ENCODE measurements around the gene TRIM15.

The TRIM15 gene

GRCh38 chr6:30147096-30147495 lies 16.2 kb upstream of the TRIM15 start:
- Histone ChIP-seq H3K9ac (ENCODE audit: low read length) (no peak overlapping the region), H3K4me3 (ENCODE audit: low read depth, low read length) (no peak overlapping the region), H3K27ac (ENCODE audit: low read depth, low read length) (no peak overlapping the region), H3K36me3 (ENCODE audit: control insufficient read depth, insufficient read depth, low read length) (no peaks in the 10 kb centered on the region), H3K27me3 (ENCODE audit: control insufficient read depth, insufficient read depth, low read length) (peaks cover 4% of the 10 kb centered on the region; the same call in 1 of the 2 replicates), H3K4me1 (ENCODE audit: control insufficient read depth, insufficient read depth, low read length) (peaks cover 3% of the 10 kb centered on the region; the same call in 1 of the 2 replicates), H3K9me3 (ENCODE audit: control insufficient read depth, insufficient read depth, low read depth, low read length) (no peaks in the 10 kb centered on the region)

- Histone ChIP-seq H3K27ac (ENCODE audit: low read depth, low read length) (no peak overlapping the region), H3K9ac (ENCODE audit: low read length) (no peak overlapping the region), H3K36me3 (ENCODE audit: control insufficient read depth, insufficient read depth, low read length) (no peaks in the 10 kb centered on the region), H3K9me3 (ENCODE audit: control insufficient read depth, insufficient read depth, low read depth, low read length) (no peaks in the 10 kb centered on the region), H3K27me3 (ENCODE audit: control insufficient read depth, insufficient read depth, low read length) (peaks cover 15% of the 10 kb centered on the region), H3K4me1 (ENCODE audit: control insufficient read depth, insufficient read depth, low read length) (peaks cover 3% of the 10 kb centered on the region; the same call in 1 of the 2 replicates), H3K4me3 (ENCODE audit: low read depth, low read length) (no peak overlapping the region)
These were observed 14.1 kb upstream of the TRIM15 start for GRCh38 chr6:30149234-30149633.

GRCh38 chr6:30149858-30150550 lies 13.3 kb upstream of the TRIM15 start:
- Histone ChIP-seq H3K9me3 (ENCODE audit: control insufficient read depth, insufficient read depth, low read depth, low read length) (no peaks in the 10 kb centered on the region), H3K27ac (ENCODE audit: low read depth, low read length) (no peak overlapping the region), H3K27me3 (ENCODE audit: control insufficient read depth, insufficient read depth, low read length) (peaks cover 18% of the 10 kb centered on the region), H3K9ac (ENCODE audit: low read length) (no peak overlapping the region), H3K36me3 (ENCODE audit: control insufficient read depth, insufficient read depth, low read length) (no peaks in the 10 kb centered on the region), H3K4me1 (ENCODE audit: control insufficient read depth, insufficient read depth, low read length) (peaks cover 3% of the 10 kb centered on the region; the same call in 1 of the 2 replicates), H3K4me3 (ENCODE audit: low read depth, low read length) (no peak overlapping the region)

- no peaks in the 10 kb centered on the region for H3K36me3 ChIP-seq (ENCODE audit: control insufficient read depth, insufficient read depth, low read length)
- no peak overlapping the region for H3K27ac ChIP-seq (ENCODE audit: low read depth, low read length)
- no peak overlapping the region for H3K9ac ChIP-seq (ENCODE audit: low read length)
These were observed 12.5 kb upstream of the TRIM15 start for GRCh38 chr6:30150671-30151395.

GRCh38 chr6:30151580-30151979 lies 11.8 kb upstream of the TRIM15 start:
- no peaks in the 10 kb centered on the region for H3K4me1 ChIP-seq (ENCODE audit: control insufficient read depth, insufficient read depth, low read length)
- no peaks in the 10 kb centered on the region for H3K36me3 ChIP-seq (ENCODE audit: control insufficient read depth, insufficient read depth, low read length)
- H3K27me3 ChIP-seq (ENCODE audit: control insufficient read depth, insufficient read depth, low read length) = peaks cover 18% of the 10 kb centered on the region
- no peaks in the 10 kb centered on the region for H3K9me3 ChIP-seq (ENCODE audit: control insufficient read depth, insufficient read depth, low read depth, low read length)
- H3K9ac ChIP-seq (ENCODE audit: low read length) = no peak overlapping the region
- no peak overlapping the region for H3K27ac ChIP-seq (ENCODE audit: low read depth, low read length)
- H3K4me3 ChIP-seq (ENCODE audit: low read depth, low read length) = no peak overlapping the region

More at GRCh38 chr6:30150671-30151395, 12.5 kb upstream of the TRIM15 start:
- Histone ChIP-seq H3K4me3 (ENCODE audit: low read depth, low read length) (no peak overlapping the region), H3K9me3 (ENCODE audit: control insufficient read depth, insufficient read depth, low read depth, low read length) (no peaks in the 10 kb centered on the region), H3K27me3 (ENCODE audit: control insufficient read depth, insufficient read depth, low read length) (peaks cover 18% of the 10 kb centered on the region), H3K4me1 (ENCODE audit: control insufficient read depth, insufficient read depth, low read length) (peaks cover 2% of the 10 kb centered on the region; the same call in 1 of the 2 replicates)

GRCh38 chr6:30152016-30152673 lies 11.2 kb upstream of the TRIM15 start:
- Histone ChIP-seq H3K27me3 (ENCODE audit: control insufficient read depth, insufficient read depth, low read length) (peaks cover 18% of the 10 kb centered on the region), H3K9me3 (ENCODE audit: control insufficient read depth, insufficient read depth, low read depth, low read length) (no peaks in the 10 kb centered on the region), H3K4me3 (ENCODE audit: low read depth, low read length) (no peak overlapping the region), H3K9ac (ENCODE audit: low read length) (no peak overlapping the region), H3K27ac (ENCODE audit: low read depth, low read length) (no peak overlapping the region), H3K4me1 (ENCODE audit: control insufficient read depth, insufficient read depth, low read length) (no peaks in the 10 kb centered on the region), H3K36me3 (ENCODE audit: control insufficient read depth, insufficient read depth, low read length) (no peaks in the 10 kb centered on the region)

- H3K36me3 ChIP-seq (ENCODE audit: control insufficient read depth, insufficient read depth, low read length) = no peaks in the 10 kb centered on the region
These were observed 10.3 kb upstream of the TRIM15 start for GRCh38 chr6:30152910-30153610.

GRCh38 chr6:30154061-30154460 lies 9.3 kb upstream of the TRIM15 start:
- peaks cover 34% of the 10 kb centered on the region for H3K27me3 ChIP-seq (ENCODE audit: control insufficient read depth, insufficient read depth, low read length)
- no peak overlapping the region for H3K9ac ChIP-seq (ENCODE audit: low read length)
- H3K9me3 ChIP-seq (ENCODE audit: control insufficient read depth, insufficient read depth, low read depth, low read length) = no peaks in the 10 kb centered on the region
- H3K27ac ChIP-seq (ENCODE audit: low read depth, low read length) = no peak overlapping the region
- no peaks in the 10 kb centered on the region for H3K4me1 ChIP-seq (ENCODE audit: control insufficient read depth, insufficient read depth, low read length)
- no peak overlapping the region for H3K4me3 ChIP-seq (ENCODE audit: low read depth, low read length)
- no peaks in the 10 kb centered on the region for H3K36me3 ChIP-seq (ENCODE audit: control insufficient read depth, insufficient read depth, low read length)

More at GRCh38 chr6:30152910-30153610, 10.3 kb upstream of the TRIM15 start:
- Histone ChIP-seq H3K9ac (ENCODE audit: low read length) (no peak overlapping the region), H3K4me1 (ENCODE audit: control insufficient read depth, insufficient read depth, low read length) (no peaks in the 10 kb centered on the region), H3K27me3 (ENCODE audit: control insufficient read depth, insufficient read depth, low read length) (peaks cover 24% of the 10 kb centered on the region), H3K4me3 (ENCODE audit: low read depth, low read length) (no peak overlapping the region), H3K9me3 (ENCODE audit: control insufficient read depth, insufficient read depth, low read depth, low read length) (no peaks in the 10 kb centered on the region), H3K27ac (ENCODE audit: low read depth, low read length) (no peak overlapping the region)

- Histone ChIP-seq H3K27me3 (ENCODE audit: control insufficient read depth, insufficient read depth, low read length) (peaks cover 37% of the 10 kb centered on the region), H3K4me3 (ENCODE audit: low read depth, low read length) (no peak overlapping the region), H3K27ac (ENCODE audit: low read depth, low read length) (no peak overlapping the region), H3K4me1 (ENCODE audit: control insufficient read depth, insufficient read depth, low read length) (no peaks in the 10 kb centered on the region), H3K9ac (ENCODE audit: low read length) (no peak overlapping the region), H3K9me3 (ENCODE audit: control insufficient read depth, insufficient read depth, low read depth, low read length) (no peaks in the 10 kb centered on the region), H3K36me3 (ENCODE audit: control insufficient read depth, insufficient read depth, low read length) (no peaks in the 10 kb centered on the region)
These were observed 8.4 kb upstream of the TRIM15 start for GRCh38 chr6:30154709-30155519.

All from HUES6 (cell line).